ENCODE results near the gene ELOA. TPM values are rescaled to one million over a fixed set of nuclear protein-coding genes. Genes with fewer than 3 reads are reported as not detected.

ELOA gene, protein sequence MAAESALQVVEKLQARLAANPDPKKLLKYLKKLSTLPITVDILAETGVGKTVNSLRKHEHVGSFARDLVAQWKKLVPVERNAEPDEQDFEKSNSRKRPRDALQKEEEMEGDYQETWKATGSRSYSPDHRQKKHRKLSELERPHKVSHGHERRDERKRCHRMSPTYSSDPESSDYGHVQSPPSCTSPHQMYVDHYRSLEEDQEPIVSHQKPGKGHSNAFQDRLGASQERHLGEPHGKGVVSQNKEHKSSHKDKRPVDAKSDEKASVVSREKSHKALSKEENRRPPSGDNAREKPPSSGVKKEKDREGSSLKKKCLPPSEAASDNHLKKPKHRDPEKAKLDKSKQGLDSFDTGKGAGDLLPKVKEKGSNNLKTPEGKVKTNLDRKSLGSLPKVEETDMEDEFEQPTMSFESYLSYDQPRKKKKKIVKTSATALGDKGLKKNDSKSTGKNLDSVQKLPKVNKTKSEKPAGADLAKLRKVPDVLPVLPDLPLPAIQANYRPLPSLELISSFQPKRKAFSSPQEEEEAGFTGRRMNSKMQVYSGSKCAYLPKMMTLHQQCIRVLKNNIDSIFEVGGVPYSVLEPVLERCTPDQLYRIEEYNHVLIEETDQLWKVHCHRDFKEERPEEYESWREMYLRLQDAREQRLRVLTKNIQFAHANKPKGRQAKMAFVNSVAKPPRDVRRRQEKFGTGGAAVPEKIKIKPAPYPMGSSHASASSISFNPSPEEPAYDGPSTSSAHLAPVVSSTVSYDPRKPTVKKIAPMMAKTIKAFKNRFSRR
- 31.5 and 32.4 TPM in 2 replicates for total RNA-seq

DNA sequence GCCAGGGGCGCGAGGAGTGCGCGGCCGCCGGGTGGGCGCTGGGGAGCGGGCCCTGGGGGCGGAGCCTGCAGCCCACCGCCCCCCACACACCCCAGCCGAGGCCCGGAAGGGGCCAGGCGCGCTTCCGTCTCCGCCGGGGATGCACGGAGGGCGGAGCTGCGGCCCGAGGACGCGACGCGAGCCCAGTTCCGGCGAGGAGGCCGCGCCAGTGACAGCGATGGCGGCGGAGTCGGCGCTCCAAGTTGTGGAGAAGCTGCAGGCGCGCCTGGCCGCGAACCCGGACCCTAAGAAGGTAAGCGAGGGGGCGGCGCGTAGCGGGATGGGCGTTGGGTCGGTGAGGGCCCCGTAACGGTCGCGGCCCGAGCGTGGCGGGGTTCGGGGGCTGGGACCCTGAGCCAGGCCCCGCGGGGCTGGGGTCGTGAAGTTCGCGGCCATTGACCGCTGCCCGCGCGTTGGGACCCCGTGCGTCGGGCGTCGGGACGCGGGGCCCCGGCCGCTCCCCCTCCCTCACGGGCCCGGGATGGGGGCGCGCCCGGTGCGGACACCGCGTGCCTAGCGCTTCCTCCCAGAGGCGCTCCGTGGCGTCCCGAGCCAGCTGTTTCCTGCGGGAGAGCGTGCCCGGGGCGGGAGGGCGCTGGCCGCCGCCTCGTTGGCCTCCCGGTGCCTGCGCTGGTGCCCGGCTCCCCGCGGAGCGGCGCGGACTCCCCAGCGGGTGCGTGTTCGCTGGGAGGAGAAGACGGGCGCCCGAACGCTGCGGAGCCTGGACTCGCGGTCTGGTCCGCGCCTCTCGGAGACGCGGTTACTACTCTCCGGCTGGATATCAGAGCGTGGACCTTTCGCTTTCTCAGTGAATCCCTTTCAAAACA, at the start of gene ELOA:
TSS of gene ELOA (plus strand) at position 185 of the 866 bp plus-strand sequence. CDS start at position 218, 33 bp downstream.

DNA sequence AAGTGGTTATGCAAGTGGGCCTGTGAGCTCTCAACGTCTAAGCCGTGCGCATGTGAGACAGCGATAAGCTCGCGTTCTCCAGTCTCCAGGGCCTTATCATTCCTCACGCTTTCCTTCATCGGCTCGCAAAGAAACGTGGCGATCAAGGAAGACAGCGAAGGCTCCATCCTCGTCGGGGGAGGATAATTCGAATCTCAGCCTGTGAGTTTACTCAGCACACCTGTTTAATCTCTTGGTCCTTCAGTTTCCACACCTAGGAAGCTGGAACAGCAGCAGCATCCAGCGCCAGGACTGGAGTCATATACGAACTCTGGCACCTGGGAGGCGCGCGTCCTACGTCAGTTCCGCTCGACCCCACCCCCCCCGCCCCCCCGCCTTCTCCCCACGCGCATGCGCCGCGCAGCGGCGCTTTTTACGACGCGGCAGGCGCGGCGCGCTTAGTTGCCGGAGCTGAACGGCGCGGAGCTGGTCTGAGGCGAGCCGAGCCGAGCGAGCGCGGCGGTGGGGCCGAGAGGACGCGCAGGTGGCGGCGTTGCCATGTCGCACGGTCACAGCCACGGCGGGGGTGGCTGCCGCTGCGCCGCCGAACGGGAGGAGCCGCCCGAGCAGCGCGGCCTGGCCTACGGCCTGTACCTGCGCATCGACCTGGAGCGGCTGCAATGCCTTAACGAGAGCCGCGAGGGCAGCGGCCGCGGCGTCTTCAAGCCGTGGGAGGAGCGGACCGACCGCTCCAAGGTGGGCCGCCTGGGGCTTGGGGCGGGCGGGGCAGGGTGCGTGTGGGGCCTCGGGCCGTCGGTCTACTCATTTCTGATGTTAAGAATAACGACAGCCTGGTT, 34.9 kb downstream of the ELOA start, which contains the start of gene PITHD1:
TSS of gene PITHD1 (plus strand) at position 440 of the 836 bp plus-strand sequence. CDS start at position 538, 98 bp downstream.

DNA sequence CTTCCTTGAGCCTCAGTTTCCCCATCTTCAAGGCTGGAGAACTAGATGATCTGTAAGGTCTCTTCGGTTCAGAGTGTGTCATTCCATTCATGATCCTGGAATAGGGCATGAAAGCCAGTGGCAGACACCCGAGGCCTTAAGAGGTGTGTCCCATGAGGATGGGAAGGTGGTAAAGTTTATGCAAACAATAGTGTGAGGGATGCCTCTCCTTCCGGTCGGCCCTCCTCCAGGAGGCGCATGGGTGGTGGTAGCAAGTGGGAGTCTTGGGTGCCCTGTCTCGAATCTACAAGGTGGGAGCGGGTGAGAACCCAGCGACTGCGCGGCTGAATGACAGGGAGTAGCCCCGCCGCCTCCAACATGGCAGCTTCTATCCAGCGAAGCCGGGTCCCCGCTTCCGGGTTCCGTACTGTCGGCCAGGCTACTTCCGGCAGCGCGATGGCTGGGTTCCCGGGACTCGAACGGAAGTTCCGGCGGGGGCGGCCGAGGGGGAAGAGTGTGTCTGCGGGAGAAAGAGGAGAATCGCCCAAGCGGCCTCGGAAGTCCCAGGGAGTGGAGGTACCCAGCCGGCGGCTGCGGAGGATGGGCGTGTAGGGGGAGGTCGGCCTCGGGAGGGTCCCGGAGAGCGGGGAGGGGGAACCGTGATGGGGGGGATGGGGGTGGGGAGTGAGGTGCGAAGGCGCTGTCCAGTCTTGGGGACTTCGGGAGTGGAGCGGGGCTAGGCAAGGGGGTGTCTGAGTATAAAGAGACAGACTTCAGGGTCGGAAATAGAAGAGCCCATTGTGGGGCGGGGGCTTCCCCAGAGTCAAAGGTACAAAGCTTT, 47.6 kb downstream of the ELOA start, which contains the start of gene LYPLA2:
TSS of gene LYPLA2 (plus strand) at position 450 of the 820 bp plus-strand sequence. CDS start 1,538 bp downstream, outside the sequence.

DNA sequence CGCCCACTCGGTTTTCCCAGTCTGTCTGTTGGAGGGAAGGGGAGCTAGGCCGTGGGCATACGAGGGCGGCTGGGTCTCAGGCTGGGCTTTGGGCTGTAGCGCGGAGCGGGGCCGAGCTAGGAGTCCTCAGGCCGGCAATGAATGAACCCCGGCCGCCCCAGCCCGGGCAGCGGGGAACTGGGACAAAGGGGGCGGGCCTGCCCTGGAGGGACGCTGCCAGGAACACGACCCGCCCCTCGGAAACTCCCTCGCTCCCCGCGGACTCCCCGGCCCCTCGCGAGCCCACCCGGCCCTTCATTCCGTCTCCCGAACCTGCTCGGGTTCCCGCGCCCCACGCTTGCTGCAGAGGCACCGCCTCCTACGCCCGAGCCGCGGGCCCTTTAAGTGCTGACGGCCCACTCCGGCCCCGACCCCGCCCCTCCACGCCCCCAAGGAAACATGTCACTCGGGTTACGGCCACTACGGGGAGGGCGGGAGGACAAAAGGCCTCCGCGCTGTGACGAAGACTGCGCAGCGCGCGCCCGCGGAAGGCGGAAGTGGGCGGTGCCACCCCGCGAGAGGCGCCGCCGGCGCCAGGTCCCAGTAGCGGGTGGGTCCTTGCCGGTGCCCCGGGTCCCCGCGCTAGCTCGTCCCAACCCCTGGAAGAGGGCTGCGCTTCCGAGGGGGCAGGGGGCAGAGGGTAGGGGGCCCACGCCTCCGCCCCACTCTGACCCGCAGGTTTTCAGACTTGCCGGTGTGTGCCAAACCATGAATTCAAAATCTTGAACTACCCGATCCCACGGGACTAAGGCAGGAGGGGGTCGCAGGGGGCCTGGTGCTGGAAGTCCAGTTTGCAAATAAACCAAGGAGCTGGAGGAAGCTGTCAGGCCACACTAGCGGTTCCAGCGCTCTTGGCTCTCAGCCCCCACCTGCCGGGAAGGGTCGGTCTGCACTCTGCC, 57.4 kb downstream of the ELOA start, which contains the start of gene GALE:
TSS of gene GALE (minus strand) at position 355 of the 938 bp plus-strand sequence. CDS start 1,747 bp downstream, outside the sequence.

Other genes starting within 250 kb of the ELOA start
- gene E2F2, start 212.2 kb upstream of the ELOA start, total RNA-seq, result 0.93 and 2.1 TPM in 2 replicates
- 220 and 236 TPM in 2 replicates for gene ID3, start 184.0 kb upstream of the ELOA start, total RNA-seq
- 1,392 and 1,626 TPM in 2 replicates for gene RPL11, start 51.7 kb upstream of the ELOA start, total RNA-seq
- 31.5 and 44.3 TPM in 2 replicates for gene PITHD1, start 34.9 kb downstream of the ELOA start, total RNA-seq
- gene LYPLA2, start 47.7 kb downstream of the ELOA start, total RNA-seq, result 35.8 and 45.2 TPM in 2 replicates
- 19.3 and 29.3 TPM in 2 replicates for gene GALE, start 57.3 kb downstream of the ELOA start, total RNA-seq
- gene HMGCL, start 82.0 kb downstream of the ELOA start, total RNA-seq, result 50.6 and 54.3 TPM in 2 replicates
- gene FUCA1, start 124.8 kb downstream of the ELOA start, total RNA-seq, result 21.8 and 26.3 TPM in 2 replicates
- gene CNR2, start 169.9 kb downstream of the ELOA start, total RNA-seq, result not detected in 2 replicates
- 90.9 and 143 TPM in 2 replicates for gene PNRC2, start 216.4 kb downstream of the ELOA start, total RNA-seq
- gene SRSF10, start 236.9 kb downstream of the ELOA start, total RNA-seq, result 92.7 and 107 TPM in 2 replicates